PC-3 (cell line): ENCODE results near the gene SLC25A51. TPM values are rescaled to one million over a fixed set of nuclear protein-coding genes. Genes with fewer than 3 reads are reported as not detected.

Experiments
- ATAC-seq: fragments of 200-7000 bp; cut with Tn5 transposase; 2 replicates; pipeline ENCODE4 v1.9.1; 2020; ENCODE audit warnings: mild to moderate bottlenecking, moderate library complexity
- BruUV-seq: library from RNA; stranded (reverse); fragments of 400-500 nt; replicated peaks from 2 replicates; lab custom pipeline; 2021; lab: Mats Ljungman, UMichigan
- CTCF ChIA-PET: fragments of 300-600 bp; sonication (Branson Sonifier 250); formaldehyde crosslinking; loops from one replicate; lab custom pipeline; 2022; ENCODE audit warnings: antibody characterized with exemption; lab: Charles Lee
- POLR2A ChIA-PET: fragments of 300-600 bp; sonication (Branson Sonifier 250); formaldehyde crosslinking; loops from one replicate; lab custom pipeline; 2022; ENCODE audit warnings: antibody characterized with exemption; ENCODE audit not compliant: unreplicated experiment; lab: Charles Lee
- DNase-seq: peaks from one replicate; pipeline ENCODE4 v3.0.0-alpha.2; 2015
- H2AFZ ChIP-seq: fragments of 300-600 bp; sonication (generic); 2 replicates; pipeline ENCODE4 v1.6.0; 2016; ENCODE audit warnings: antibody characterized with exemption, low read length
- H3F3A ChIP-seq: fragments of 300-600 bp; sonication (generic); one replicate; pipeline ENCODE4 v1.6.0; 2017; ENCODE audit warnings: antibody characterized with exemption, low read length, control low read depth, mild to moderate bottlenecking; ENCODE audit not compliant: unreplicated experiment
- H3K27ac ChIP-seq: fragments of 300-600 bp; sonication (generic); 2 replicates; pipeline ENCODE4 v1.5.1; 2016; ENCODE audit warnings: mild to moderate bottlenecking, low read length
- H3K27me3 ChIP-seq: fragments of 300-600 bp; sonication (generic); 2 replicates; pipeline ENCODE4 v1.6.1; 2016; ENCODE audit warnings: low read length, mixed read lengths
- H3K36me3 ChIP-seq: fragments of 300-600 bp; sonication (generic); 2 replicates; pipeline ENCODE4 v1.6.1; 2016; ENCODE audit warnings: low read depth, mixed run types, low read length, mixed read lengths
- H3K4me1 ChIP-seq: fragments of 300-600 bp; sonication (generic); 2 replicates; pipeline ENCODE4 v1.5.1; 2016; ENCODE audit warnings: low read length; ENCODE audit not compliant: insufficient read depth
- H3K4me2 ChIP-seq: fragments of 300-600 bp; sonication (generic); 2 replicates; pipeline ENCODE4 v1.6.0; 2016; ENCODE audit warnings: low read length
- H3K4me3 ChIP-seq: fragments of 300-600 bp; sonication (generic); 2 replicates; pipeline ENCODE4 v1.5.1; 2016; ENCODE audit warnings: mild to moderate bottlenecking, low read length, mixed read lengths
- H3K79me2 ChIP-seq: fragments of 300-600 bp; sonication (generic); 2 replicates; pipeline ENCODE4 v1.6.1; 2017; ENCODE audit warnings: low read length, mixed read lengths
- H3K9ac ChIP-seq: fragments of 300-600 bp; sonication (generic); 2 replicates; pipeline ENCODE4 v1.6.0; 2016; ENCODE audit warnings: mild to moderate bottlenecking, low read length
- H3K9me2 ChIP-seq: fragments of 300-600 bp; sonication (generic); replicated peaks from 2 replicates; pipeline ENCODE4 v1.6.1; 2016; ENCODE audit warnings: mixed run types, low read length, mixed read lengths
- H3K9me3 ChIP-seq: fragments of 300-600 bp; sonication (generic); 2 replicates; pipeline ENCODE4 v1.6.1; 2016; ENCODE audit warnings: low read length, mixed read lengths
- H4K20me1 ChIP-seq: fragments of 300-600 bp; sonication (generic); 2 replicates; pipeline ENCODE4 v1.6.1; 2016; ENCODE audit warnings: low read length, mixed read lengths
- CTCF ChIP-seq: fragments of 300-600 bp; sonication (generic); conservative IDR thresholded peaks from 2 replicates; pipeline ENCODE4 v1.5.1; 2017; ENCODE audit warnings: antibody characterized with exemption, low read depth, mild to moderate bottlenecking, low read length
- EZH2 ChIP-seq: fragments of 300-600 bp; sonication (generic); IDR thresholded peaks from one replicate; pipeline ENCODE4 v1.6.1; 2017; ENCODE audit warnings: antibody characterized with exemption, mild to moderate bottlenecking, low read length; ENCODE audit not compliant: unreplicated experiment
- EZH2phosphoT487 ChIP-seq: fragments of 300-600 bp; sonication (generic); IDR thresholded peaks from 2 replicates; pipeline ENCODE4 v1.6.1; 2018; ENCODE audit warnings: mild to moderate bottlenecking, antibody characterized with exemption, low read length, borderline replicate concordance
- intact Hi-C: fragments of 100-400 bp; cut with micrococcal nuclease; formaldehyde crosslinking; loops from 2 replicates; pipeline ENCODE4 v1.9.0; 2023
- total RNA-seq: library from RNA; depleted of rRNA; stranded (reverse); fragments of >200 nt; gene quantifications from 2 replicates; pipeline ENCODE4 v1.2.3, GENCODE V29; 2014

The SLC25A51 gene
- total RNA-seq, 1 experiment from 2014 or later, result 24.1 TPM

DNA sequence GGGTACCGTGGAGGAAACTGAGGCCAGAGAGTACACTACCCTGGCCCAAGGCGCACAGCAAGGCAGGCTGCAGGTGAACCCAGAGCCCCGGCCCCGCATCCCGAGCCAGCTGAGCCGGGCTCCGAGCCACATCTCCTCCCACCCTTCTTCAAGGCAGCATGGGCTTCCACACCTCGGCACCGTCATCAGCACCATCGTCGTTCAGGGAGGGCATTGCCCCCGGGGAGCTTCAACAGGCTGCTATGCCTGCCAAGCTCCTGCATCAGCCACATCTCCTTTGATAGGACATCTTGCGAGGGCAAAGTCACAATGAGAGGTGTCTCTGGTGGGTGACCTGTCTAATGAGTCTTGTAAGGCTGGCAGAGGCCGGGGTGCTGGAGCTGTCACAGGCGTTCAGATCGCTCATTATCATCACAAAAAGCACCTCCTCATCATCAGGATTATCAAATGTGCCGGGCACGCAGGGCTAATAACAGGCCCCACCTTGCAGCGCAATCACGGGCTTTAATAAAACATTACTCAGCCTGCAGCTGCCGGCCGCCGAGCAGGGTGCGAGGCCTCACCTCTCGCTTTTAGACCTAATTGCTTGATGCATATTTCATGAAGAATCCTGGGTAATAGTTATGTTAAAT, 20.0 kb upstream of the SLC25A51 start:
- Histone ChIP-seq H3K9me3 (no peaks in the 10 kb centered on the region), H3K79me2 (peaks cover 17% of the 10 kb centered on the region), H3K4me2 (no peak overlapping the region), H3K4me1 (peaks cover 14% of the 10 kb centered on the region), H3K36me3 (peaks cover 7% of the 10 kb centered on the region), H4K20me1 (no peaks in the 10 kb centered on the region), H2AFZ (no peak overlapping the region), H3K9ac (no peak overlapping the region), H3K27ac (no peak overlapping the region), H3K27me3 (no peaks in the 10 kb centered on the region), H3K4me3 (no peak overlapping the region), H3K9me2 (no peaks in the 10 kb centered on the region), H3F3A (no peaks in the 10 kb centered on the region)
- TF ChIP-seq CTCF (no peak), EZH2phosphoT487 (no peak), EZH2 (no peak)
- ChIA-PET CTCF (no interaction called here), POLR2A (no interaction called here)
- ATAC-seq (no peak), DNase-seq (no peak)
- intact Hi-C loops, result no loop called here
- BruUV-seq, result no TSS peak

GRCh38 chr9:37923118-37923795, 19.3 kb upstream of the SLC25A51 start:
- Histone ChIP-seq H4K20me1 (no peaks in the 10 kb centered on the region), H3K27ac (no peak overlapping the region), H3K4me2 (no peak overlapping the region), H3K4me3 (no peak overlapping the region), H3K79me2 (peaks cover 17% of the 10 kb centered on the region), H3K9me2 (no peaks in the 10 kb centered on the region), H3F3A (no peaks in the 10 kb centered on the region), H3K9ac (no peak overlapping the region), H3K36me3 (peaks cover under 1% of the 10 kb centered on the region), H3K4me1 (peaks cover 14% of the 10 kb centered on the region), H3K9me3 (no peaks in the 10 kb centered on the region), H3K27me3 (no peaks in the 10 kb centered on the region), H2AFZ (no peak overlapping the region)
- TF ChIP-seq CTCF (no peak), EZH2phosphoT487 (no peak), EZH2 (no peak)
- DNase-seq, result no peak
- ChIA-PET POLR2A (no interaction called here), CTCF (no interaction called here)
- intact Hi-C loops, result no loop called here
- no peak for ATAC-seq
- BruUV-seq, result no TSS peak
